Muscle of leg (tissue), 11 donors: ENCODE measurements around the gene EXOC6B. TPM values are rescaled to one million over a fixed set of nuclear protein-coding genes. Genes with fewer than 3 reads are reported as not detected.

Experiments
- DNase-seq: peaks from one replicate; pipeline ENCODE4 v3.0.0; 2013
- H3K27ac ChIP-seq: one replicate; pipeline ENCODE4 v1.5.1; 2013; ENCODE audit warnings: mild to moderate bottlenecking, low read length, control low read depth
- H3K27me3 ChIP-seq: one replicate; pipeline ENCODE4 v1.6.1; 2013; ENCODE audit warnings: low read length; ENCODE audit not compliant: control insufficient read depth, insufficient read depth
- H3K36me3 ChIP-seq: one replicate; pipeline ENCODE4 v1.6.1; 2013; ENCODE audit warnings: low read length; ENCODE audit not compliant: control insufficient read depth, insufficient read depth
- H3K4me1 ChIP-seq: one replicate; pipeline ENCODE4 v1.6.1; 2013; ENCODE audit warnings: low read length; ENCODE audit not compliant: control insufficient read depth, insufficient read depth
- H3K4me3 ChIP-seq: one replicate; pipeline ENCODE4 v1.5.1; 2013; ENCODE audit warnings: low read length, control low read depth
- H3K9me3 ChIP-seq: replicated peaks from 2 replicates; pipeline ENCODE4 v1.6.1; 2013; ENCODE audit warnings: low read depth, low read length; ENCODE audit not compliant: control insufficient read depth
- WGBS: methylation state at CpG from one replicate; pipeline ENCODE4 v1.1.5; 2013; ENCODE audit warnings: missing lambda C conversion rate; ENCODE audit not compliant: insufficient coverage; 5-methylcytosine and 5-hydroxymethylcytosine counted together
- polyA plus RNA-seq, 8 donors: library from polyadenylated mRNA; unstranded; fragments of 120-200 nt; gene quantifications; one replicate each; pipeline versions ENCODE4 v1.2.1 to v1.2.3, GENCODE V29; 2013; ENCODE audit warnings: inconsistent platforms in 1 of 8, low replicate concordance in 1 of 8; ENCODE audit not compliant: insufficient read length in 8 of 8, insufficient read depth in 1 of 8
- total RNA-seq: library from RNA; stranded (reverse); fragments of 120-200 nt; gene quantifications from one replicate; pipeline ENCODE4 v1.2.4, GENCODE V29; 2013

EXOC6B gene
- total and polyA plus RNA-seq, 9 donors = 8.5 to 17.1 (median 10.8) TPM

GRCh38 chr2:72193723-72194122, 632.1 kb downstream of the EXOC6B start:
- H3K4me1 ChIP-seq = no peaks in the 10 kb centered on the region
- no peak overlapping the region for H3K4me3 ChIP-seq
- no peaks in the 10 kb centered on the region for H3K36me3 ChIP-seq
- H3K9me3 ChIP-seq = no peaks in the 10 kb centered on the region
- H3K27me3 ChIP-seq = no peaks in the 10 kb centered on the region
- DNase-seq = no peak
- H3K27ac ChIP-seq = no peak overlapping the region

DNA sequence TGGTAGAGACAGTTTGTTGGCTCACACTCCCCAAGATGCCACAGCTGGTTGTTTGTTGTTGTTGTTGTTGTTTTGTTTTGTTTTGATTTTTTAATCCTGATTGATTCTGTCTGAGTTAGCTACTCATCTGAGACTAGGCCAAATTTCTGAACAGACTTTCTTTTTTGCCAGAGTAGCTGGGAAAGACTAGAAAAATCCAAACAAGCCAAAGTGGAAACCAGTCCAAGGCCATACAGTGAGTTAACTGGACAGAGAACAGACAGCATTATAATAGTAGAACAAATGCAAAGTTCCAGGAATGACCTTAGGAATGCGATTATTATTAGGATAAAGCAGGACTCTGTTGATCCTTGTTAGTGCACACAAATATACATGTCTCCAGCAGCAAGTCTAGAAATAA, 634.4 kb downstream of the EXOC6B start:
- Histone ChIP-seq H3K9me3 (peaks cover 7% of the 10 kb centered on the region), H3K4me3 (no peak overlapping the region), H3K36me3 (no peaks in the 10 kb centered on the region), H3K27ac (no peak overlapping the region), H3K27me3 (no peaks in the 10 kb centered on the region), H3K4me1 (no peaks in the 10 kb centered on the region)
- WGBS = no CpG with 5 or more reads among the region's 1 CpG
- DNase-seq = peak; percentile 75

GRCh38 chr2:72185206-72185605, 640.6 kb downstream of the EXOC6B start:
- peaks cover 9% of the 10 kb centered on the region for H3K4me1 ChIP-seq
- no peaks in the 10 kb centered on the region for H3K27me3 ChIP-seq
- no CpG with 5 or more reads among the region's 1 CpG for WGBS
- no peak overlapping the region for H3K4me3 ChIP-seq
- no peak overlapping the region for H3K27ac ChIP-seq
- peaks cover 7% of the 10 kb centered on the region for H3K9me3 ChIP-seq
- DNase-seq = peak; percentile 42
- H3K36me3 ChIP-seq = no peaks in the 10 kb centered on the region

DNA sequence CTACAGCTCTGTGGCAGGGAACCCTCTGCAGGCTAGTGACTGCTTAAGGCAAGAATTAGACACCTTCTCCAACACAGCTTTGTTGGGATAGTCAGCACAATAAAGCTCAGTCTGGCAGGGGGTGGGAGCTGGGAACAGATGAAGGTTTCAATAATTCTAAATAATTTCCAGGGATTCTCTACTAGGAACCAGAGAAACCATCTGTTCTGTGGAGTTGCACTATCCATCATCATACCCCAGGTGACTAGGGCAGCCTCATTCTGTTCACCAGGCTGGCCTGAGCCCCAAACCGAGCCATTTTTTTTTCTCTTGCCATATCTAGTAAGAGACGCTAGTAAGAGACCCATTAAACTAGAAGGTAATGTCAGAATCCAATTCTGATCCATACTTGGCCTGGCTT, 642.4 kb downstream of the EXOC6B start:
- DNase-seq = no peak
- peaks cover 7% of the 10 kb centered on the region for H3K9me3 ChIP-seq
- no peak overlapping the region for H3K4me3 ChIP-seq
- H3K27me3 ChIP-seq = no peaks in the 10 kb centered on the region
- H3K27ac ChIP-seq = no peak overlapping the region
- H3K4me1 ChIP-seq = peaks cover 9% of the 10 kb centered on the region
- peaks cover 2% of the 10 kb centered on the region for H3K36me3 ChIP-seq
- WGBS = no CpG with 5 or more reads among the region's 2 CpGs

GRCh38 chr2:72183016-72183415, 642.8 kb downstream of the EXOC6B start:
- no peaks in the 10 kb centered on the region for H3K27me3 ChIP-seq
- no peak overlapping the region for H3K4me3 ChIP-seq
- H3K27ac ChIP-seq = no peak overlapping the region
- H3K36me3 ChIP-seq = peaks cover 5% of the 10 kb centered on the region
- no peak for DNase-seq
- H3K9me3 ChIP-seq = peaks cover 6% of the 10 kb centered on the region
- peaks cover 9% of the 10 kb centered on the region for H3K4me1 ChIP-seq

- peaks cover 2% of the 10 kb centered on the region for H3K9me3 ChIP-seq
- WGBS = no CpG with 5 or more reads among the region's 4 CpGs
- peaks cover 8% of the 10 kb centered on the region for H3K36me3 ChIP-seq
- DNase-seq = no peak
- no peaks in the 10 kb centered on the region for H3K27me3 ChIP-seq
- H3K27ac ChIP-seq = no peak overlapping the region
- H3K4me1 ChIP-seq = peaks cover 9% of the 10 kb centered on the region
- no peak overlapping the region for H3K4me3 ChIP-seq
Measured at GRCh38 chr2:72182547-72182946, 643.3 kb downstream of the EXOC6B start.

- Histone ChIP-seq H3K36me3 (peaks cover 8% of the 10 kb centered on the region), H3K9me3 (no peaks in the 10 kb centered on the region), H3K27ac (no peak overlapping the region), H3K4me1 (peaks cover 9% of the 10 kb centered on the region), H3K4me3 (no peak overlapping the region), H3K27me3 (no peaks in the 10 kb centered on the region)
- 100% methylated on average over 1 of the region's 2 CpGs for WGBS
- DNase-seq = no peak
Measured at GRCh38 chr2:72181616-72182015, 644.2 kb downstream of the EXOC6B start.

DNA sequence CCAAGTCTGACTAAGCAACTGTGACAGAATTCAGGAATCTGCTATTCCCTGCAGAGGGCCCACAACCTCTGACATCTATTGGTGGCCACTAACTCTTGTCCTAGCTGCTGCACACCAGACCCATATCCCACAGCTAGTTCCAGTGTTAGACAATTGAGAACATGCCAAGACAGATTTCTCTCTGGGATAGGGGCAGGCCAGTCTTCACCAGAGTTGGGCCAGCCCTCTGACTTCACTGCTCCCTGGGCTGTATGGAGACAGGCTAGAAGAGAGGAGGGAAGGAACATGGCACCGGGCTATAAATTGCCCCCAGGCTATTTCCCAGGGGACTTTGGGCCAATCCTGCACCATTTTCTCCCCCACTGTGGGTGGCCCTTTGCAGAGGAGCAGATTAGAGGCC, 645.5 kb downstream of the EXOC6B start:
- Histone ChIP-seq H3K27ac (no peak overlapping the region), H3K4me3 (no peak overlapping the region), H3K4me1 (peaks cover 7% of the 10 kb centered on the region), H3K27me3 (no peaks in the 10 kb centered on the region), H3K9me3 (no peaks in the 10 kb centered on the region), H3K36me3 (peaks cover 10% of the 10 kb centered on the region)
- no CpG with 5 or more reads among the region's 1 CpG for WGBS
- DNase-seq = no peak

DNA sequence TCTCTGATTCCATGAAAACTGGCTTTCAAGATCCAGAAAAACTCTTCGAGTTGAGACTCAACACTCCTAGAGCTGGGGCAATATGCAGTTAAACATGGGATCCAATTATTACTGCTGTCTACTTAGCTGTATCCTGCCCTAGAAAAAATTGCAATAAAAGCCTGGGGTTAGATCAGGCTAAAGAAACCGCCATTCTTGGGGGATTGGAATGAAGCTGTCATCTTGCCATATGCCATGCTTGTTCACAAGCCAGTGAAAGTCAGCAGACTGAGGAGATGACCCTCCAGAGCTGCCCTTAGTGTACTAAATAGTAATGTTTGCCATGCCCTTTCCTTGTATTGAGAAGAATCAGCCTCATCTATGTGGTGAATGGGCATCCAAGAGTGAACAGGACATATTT, 647.3 kb downstream of the EXOC6B start:
- Histone ChIP-seq H3K27me3 (no peaks in the 10 kb centered on the region), H3K4me3 (no peak overlapping the region), H3K4me1 (peaks cover 4% of the 10 kb centered on the region), H3K9me3 (no peaks in the 10 kb centered on the region), H3K27ac (no peak overlapping the region), H3K36me3 (peaks cover 13% of the 10 kb centered on the region)
- 88% methylated on average over 1 of the region's 2 CpGs for WGBS
- no peak for DNase-seq

DNA sequence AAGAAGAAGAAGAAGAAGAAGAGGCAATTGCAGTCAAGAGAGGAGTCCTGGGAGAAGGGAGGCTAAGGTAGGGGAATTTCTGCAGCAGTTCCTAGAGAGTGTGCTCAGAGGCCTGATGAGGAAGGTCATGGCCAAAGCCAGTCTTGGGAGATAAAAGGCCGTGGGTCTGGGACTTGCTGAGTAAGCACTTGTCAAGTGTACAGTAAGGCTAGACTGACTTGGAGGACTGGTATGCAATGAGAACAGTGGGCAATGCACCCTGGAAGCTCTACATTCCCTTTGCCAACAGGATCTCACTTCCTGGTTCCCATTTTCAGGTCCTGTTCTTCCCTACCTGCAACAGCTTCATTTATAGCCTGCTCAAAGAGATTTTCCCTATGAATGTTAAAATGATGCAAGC, 649.6 kb downstream of the EXOC6B start:
- DNase-seq = no peak
- Histone ChIP-seq H3K4me3 (no peak overlapping the region), H3K36me3 (peaks cover 13% of the 10 kb centered on the region), H3K9me3 (no peaks in the 10 kb centered on the region), H3K27me3 (no peaks in the 10 kb centered on the region), H3K4me1 (no peaks in the 10 kb centered on the region), H3K27ac (no peak overlapping the region)
- WGBS = 80% methylated on average over 1 of the region's 1 CpG

GRCh38 chr2:72175636-72176035, 650.2 kb downstream of the EXOC6B start:
- no peaks in the 10 kb centered on the region for H3K27me3 ChIP-seq
- 80% methylated on average over 1 of the region's 4 CpGs for WGBS
- H3K27ac ChIP-seq = no peak overlapping the region
- H3K9me3 ChIP-seq = no peaks in the 10 kb centered on the region
- no peaks in the 10 kb centered on the region for H3K4me1 ChIP-seq
- H3K36me3 ChIP-seq = peaks cover 13% of the 10 kb centered on the region
- no peak for DNase-seq
- H3K4me3 ChIP-seq = no peak overlapping the region
